ACC112 (cell line): ENCODE measurements around the gene OSGIN1.

ENCODE experiments used
- H2AFZ ChIP-seq: fragments of 200-600 bp; sonication (generic); one replicate; pipeline ENCODE4 v1.6.0; 2017; ENCODE audit warnings: antibody characterized with exemption, low read length; ENCODE audit not compliant: unreplicated experiment
- H3K27ac ChIP-seq: fragments of 200-600 bp; sonication (generic); 2 replicates; pipeline ENCODE4 v1.5.1; 2014; ENCODE audit warnings: low read depth, mild to moderate bottlenecking, antibody characterized with exemption, low read length, moderate library complexity
- H3K27me3 ChIP-seq: fragments of 200-600 bp; sonication (generic); 2 replicates; pipeline ENCODE4 v1.6.1; 2014; ENCODE audit warnings: mild to moderate bottlenecking, antibody characterized with exemption, low read length, moderate library complexity, mixed read lengths; ENCODE audit not compliant: insufficient read depth
- H3K36me3 ChIP-seq: fragments of 200-600 bp; sonication (generic); 2 replicates; pipeline ENCODE4 v1.6.1; 2016; ENCODE audit warnings: mild to moderate bottlenecking, antibody characterized with exemption, low read length, moderate library complexity, mixed read lengths; ENCODE audit not compliant: insufficient read depth
- H3K4me1 ChIP-seq: fragments of 200-600 bp; sonication (generic); one replicate; pipeline ENCODE4 v1.6.1; 2016; ENCODE audit warnings: low read length, mixed read lengths; ENCODE audit not compliant: insufficient read depth, unreplicated experiment, control insufficient read depth
- H3K4me3 ChIP-seq: fragments of 200-600 bp; sonication (generic); 2 replicates; pipeline ENCODE4 v1.5.1; 2014; ENCODE audit warnings: mild to moderate bottlenecking, low read depth, low read length
- H3K79me2 ChIP-seq: fragments of 200-600 bp; sonication (generic); one replicate; pipeline ENCODE4 v1.6.0; 2016; ENCODE audit warnings: low read length; ENCODE audit not compliant: control insufficient read depth, unreplicated experiment, insufficient read depth

The OSGIN1 gene

GRCh38 chr16:83953796-83954576, 946 bp downstream of the OSGIN1 start:
- Histone ChIP-seq H3K36me3 (no peaks in the 10 kb centered on the region), H3K4me1 (peaks cover 23% of the 10 kb centered on the region), H3K4me3 (peak overlapping the region; percentile 85), H3K27me3 (no peaks in the 10 kb centered on the region), H3K27ac (peak overlapping the region; percentile 60; the same call in 1 of the 2 replicates), H3K79me2 (peaks cover 8% of the 10 kb centered on the region), H2AFZ (no peak overlapping the region)

GRCh38 chr16:83954577-83955016, 1.6 kb downstream of the OSGIN1 start:
- Histone ChIP-seq H3K36me3 (peaks cover under 1% of the 10 kb centered on the region; the same call in 1 of the 2 replicates), H3K27me3 (no peaks in the 10 kb centered on the region), H3K4me3 (peak overlapping the region; percentile 85), H2AFZ (no peak overlapping the region), H3K79me2 (peaks cover 8% of the 10 kb centered on the region), H3K27ac (no peak overlapping the region), H3K4me1 (peaks cover 23% of the 10 kb centered on the region)

GRCh38 chr16:83955218-83956130, 2.4 kb downstream of the OSGIN1 start:
- H3K4me3 ChIP-seq = no peak overlapping the region
- peaks cover 5% of the 10 kb centered on the region; the same call in 1 of the 2 replicates for H3K36me3 ChIP-seq
- no peak overlapping the region for H2AFZ ChIP-seq
- H3K27me3 ChIP-seq = no peaks in the 10 kb centered on the region
- H3K79me2 ChIP-seq = peaks cover 8% of the 10 kb centered on the region
- no peak overlapping the region for H3K27ac ChIP-seq
- peaks cover 23% of the 10 kb centered on the region for H3K4me1 ChIP-seq

- Histone ChIP-seq H2AFZ (no peak overlapping the region), H3K4me1 (peaks cover 23% of the 10 kb centered on the region)
Observed at GRCh38 chr16:83956336-83957289, 3.6 kb downstream of the OSGIN1 start.

GRCh38 chr16:83957296-83957855, 4.3 kb downstream of the OSGIN1 start:
- peaks cover 5% of the 10 kb centered on the region; the same call in 1 of the 2 replicates for H3K36me3 ChIP-seq
- peaks cover 8% of the 10 kb centered on the region for H3K79me2 ChIP-seq
- peaks cover 22% of the 10 kb centered on the region for H3K4me1 ChIP-seq
- H3K27ac ChIP-seq = no peak overlapping the region
- H3K27me3 ChIP-seq = no peaks in the 10 kb centered on the region
- H3K4me3 ChIP-seq = no peak overlapping the region
- H2AFZ ChIP-seq = no peak overlapping the region

More at GRCh38 chr16:83956336-83957289, 3.6 kb downstream of the OSGIN1 start:
- Histone ChIP-seq H3K36me3 (peaks cover 5% of the 10 kb centered on the region; the same call in 1 of the 2 replicates), H3K27me3 (no peaks in the 10 kb centered on the region), H3K4me3 (no peak overlapping the region), H3K79me2 (peaks cover 8% of the 10 kb centered on the region), H3K27ac (no peak overlapping the region)

- no peak overlapping the region for H3K4me3 ChIP-seq
- peaks cover 5% of the 10 kb centered on the region; the same call in 1 of the 2 replicates for H3K36me3 ChIP-seq
- H3K27ac ChIP-seq = no peak overlapping the region
- peaks cover 8% of the 10 kb centered on the region for H3K79me2 ChIP-seq
- peaks cover 17% of the 10 kb centered on the region for H3K4me1 ChIP-seq
- no peak overlapping the region for H2AFZ ChIP-seq
- H3K27me3 ChIP-seq = no peaks in the 10 kb centered on the region
Observed at GRCh38 chr16:83958137-83958845, 5.3 kb downstream of the OSGIN1 start.

GRCh38 chr16:83958846-83959565, 6.0 kb downstream of the OSGIN1 start:
- H3K27me3 ChIP-seq = no peaks in the 10 kb centered on the region
- H3K4me1 ChIP-seq = peaks cover 14% of the 10 kb centered on the region
- no peak overlapping the region for H3K27ac ChIP-seq
- H3K4me3 ChIP-seq = no peak overlapping the region
- H3K36me3 ChIP-seq = peaks cover 5% of the 10 kb centered on the region; the same call in 1 of the 2 replicates
- no peak overlapping the region for H2AFZ ChIP-seq
- peaks cover 8% of the 10 kb centered on the region for H3K79me2 ChIP-seq

- Histone ChIP-seq H2AFZ (no peak overlapping the region), H3K27me3 (no peaks in the 10 kb centered on the region), H3K36me3 (peaks cover 5% of the 10 kb centered on the region; the same call in 1 of the 2 replicates), H3K4me1 (peaks cover 6% of the 10 kb centered on the region), H3K79me2 (peaks cover 6% of the 10 kb centered on the region), H3K27ac (no peak overlapping the region), H3K4me3 (no peak overlapping the region)
Observed at GRCh38 chr16:83959656-83960434, 6.8 kb downstream of the OSGIN1 start.
